ENCODE measurements around the gene SIDT2.
"Not testable (repeated sequence)": the region's sequence is repeated elsewhere in the genome, so short reads cannot be mapped to it uniquely, and the experiment has no call there.

The SIDT2 gene

DNA sequence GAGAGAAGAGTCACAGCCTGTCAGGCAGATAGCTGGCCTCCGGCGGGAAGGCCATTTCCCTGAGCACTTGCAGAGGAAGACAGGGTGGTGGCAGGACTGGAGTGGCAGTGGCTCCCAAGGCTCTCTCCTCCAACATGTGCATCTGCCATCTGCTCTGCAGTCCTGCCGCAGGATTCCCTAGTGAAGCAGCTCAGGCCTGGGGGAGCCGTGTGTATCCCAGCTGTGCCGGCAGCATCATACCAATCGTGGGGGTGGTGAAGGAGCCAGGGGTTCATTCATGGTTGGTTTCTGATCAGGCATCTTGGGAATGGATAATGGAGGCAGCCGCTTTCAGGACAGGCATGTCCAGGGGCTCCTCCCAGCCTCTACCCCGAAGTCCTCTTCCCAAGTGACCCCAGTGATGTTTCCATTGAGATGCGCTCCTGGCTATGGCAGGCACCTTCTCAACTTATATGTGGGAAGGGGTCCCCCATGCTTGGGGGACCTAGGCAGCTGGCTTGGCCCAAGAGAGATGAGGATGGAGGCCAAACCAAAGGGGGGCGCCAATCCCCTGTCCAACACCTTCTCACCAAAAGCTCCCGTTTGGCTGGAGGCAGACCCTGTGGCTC, 26.8 kb downstream of the SIDT2 start:
- DNase-seq (ENCODE audit: extremely low spot score): no peak
- TF ChIP-seq, protein P1, sequence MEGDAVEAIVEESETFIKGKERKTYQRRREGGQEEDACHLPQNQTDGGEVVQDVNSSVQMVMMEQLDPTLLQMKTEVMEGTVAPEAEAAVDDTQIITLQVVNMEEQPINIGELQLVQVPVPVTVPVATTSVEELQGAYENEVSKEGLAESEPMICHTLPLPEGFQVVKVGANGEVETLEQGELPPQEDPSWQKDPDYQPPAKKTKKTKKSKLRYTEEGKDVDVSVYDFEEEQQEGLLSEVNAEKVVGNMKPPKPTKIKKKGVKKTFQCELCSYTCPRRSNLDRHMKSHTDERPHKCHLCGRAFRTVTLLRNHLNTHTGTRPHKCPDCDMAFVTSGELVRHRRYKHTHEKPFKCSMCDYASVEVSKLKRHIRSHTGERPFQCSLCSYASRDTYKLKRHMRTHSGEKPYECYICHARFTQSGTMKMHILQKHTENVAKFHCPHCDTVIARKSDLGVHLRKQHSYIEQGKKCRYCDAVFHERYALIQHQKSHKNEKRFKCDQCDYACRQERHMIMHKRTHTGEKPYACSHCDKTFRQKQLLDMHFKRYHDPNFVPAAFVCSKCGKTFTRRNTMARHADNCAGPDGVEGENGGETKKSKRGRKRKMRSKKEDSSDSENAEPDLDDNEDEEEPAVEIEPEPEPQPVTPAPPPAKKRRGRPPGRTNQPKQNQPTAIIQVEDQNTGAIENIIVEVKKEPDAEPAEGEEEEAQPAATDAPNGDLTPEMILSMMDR (IDR thresholded peaks at IDR 0.05; ENCODE audit: control extremely low read depth, extremely low read depth, low read depth, missing control alignments): no peak
- CTCF ChIA-PET: interaction anchor here (1.4 kb wide), 1 partner anchor 9 kb away, joined by 4 read pairs; no protein-coding TSS in a partner anchor
- POLR2A ChIA-PET: no interaction called here

DNA sequence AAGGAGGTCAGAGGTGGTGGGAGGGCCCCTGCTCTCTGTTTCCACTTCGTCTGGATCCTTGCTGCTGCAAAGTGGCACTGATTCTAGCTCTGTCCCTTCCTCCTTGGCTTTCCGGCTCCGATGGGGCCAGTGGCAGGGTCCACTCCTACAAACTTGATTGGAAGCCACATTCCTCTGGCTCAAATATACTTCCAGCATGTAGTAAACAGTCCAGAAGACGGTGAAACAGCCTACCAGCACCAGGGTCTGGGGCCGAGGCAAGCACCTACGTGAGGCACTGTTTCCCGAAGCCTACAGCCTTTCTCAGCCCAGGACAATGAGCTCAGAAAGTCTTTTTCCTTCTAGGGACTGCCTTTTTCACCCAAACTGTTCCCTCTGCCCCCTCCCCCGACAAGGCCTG, 27.6 kb downstream of the SIDT2 start:
- DNase-seq (ENCODE audit: extremely low spot score); POLR2A ChIA-PET; CTCF ChIA-PET: not testable (repeated sequence)

DNA sequence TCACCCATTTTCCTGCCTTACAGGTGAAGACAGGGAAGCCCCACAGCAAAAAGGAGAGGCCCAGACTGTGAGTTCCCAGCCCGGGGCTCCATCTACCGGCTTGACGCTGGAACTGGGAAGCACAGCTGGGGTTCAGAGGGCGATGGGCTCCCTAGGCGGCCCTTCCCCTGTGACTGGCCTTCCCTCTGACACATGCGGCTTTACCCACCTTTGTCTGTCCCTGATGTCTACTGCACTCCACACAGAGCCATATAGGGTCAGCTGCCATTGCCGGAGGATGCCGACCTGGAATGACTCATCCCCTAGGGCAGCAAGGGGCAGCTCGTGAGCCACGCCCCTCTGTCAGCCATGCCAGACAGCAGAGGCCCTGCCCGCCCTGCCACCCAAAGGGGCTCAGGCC, 28.3 kb downstream of the SIDT2 start:
- DNase-seq (ENCODE audit: extremely low spot score); POLR2A ChIA-PET; CTCF ChIA-PET: not testable (repeated sequence)

DNA sequence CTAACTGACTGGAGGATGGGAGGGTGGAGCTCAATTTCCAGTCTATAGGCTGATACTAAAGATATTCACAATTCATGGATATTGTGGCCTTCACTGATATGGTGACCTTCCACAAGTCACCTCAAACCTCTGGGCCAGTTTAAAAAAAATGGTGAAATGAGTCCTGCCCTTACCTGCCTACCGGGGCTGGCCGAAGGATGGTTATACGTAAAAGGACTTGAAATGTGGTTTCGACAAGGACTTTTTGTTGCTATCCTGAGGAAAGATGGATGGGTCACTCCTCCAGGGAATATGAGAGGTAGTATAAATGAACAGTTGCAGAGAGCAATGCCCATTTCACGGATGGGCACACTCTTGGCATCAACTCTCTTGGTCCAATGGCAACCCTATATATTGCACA, 28.9 kb downstream of the SIDT2 start:
- POLR2A ChIA-PET; DNase-seq (ENCODE audit: extremely low spot score); CTCF ChIA-PET: not testable (repeated sequence)

DNA sequence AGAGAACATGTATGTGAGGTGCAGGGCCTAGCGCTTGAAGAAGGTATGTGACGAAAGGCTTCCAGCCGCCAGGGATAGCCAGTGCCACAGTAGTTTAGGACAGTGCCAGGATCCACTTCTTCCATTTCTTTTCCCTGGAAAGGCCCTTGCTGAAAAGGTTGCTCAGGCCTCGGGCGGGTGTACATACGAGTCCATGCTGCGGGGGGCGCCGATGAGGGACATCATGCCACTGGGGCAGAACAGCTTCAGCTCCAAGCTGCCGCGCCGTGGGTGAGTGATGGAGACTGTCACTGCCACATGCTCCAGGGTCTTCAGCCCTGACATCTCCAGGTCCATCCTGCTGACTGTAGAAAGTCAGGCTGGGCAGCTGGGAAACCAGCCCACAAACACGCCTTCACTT, 30.2 kb downstream of the SIDT2 start:
- DNase-seq (ENCODE audit: extremely low spot score); CTCF ChIA-PET; POLR2A ChIA-PET: not testable (repeated sequence)

DNA sequence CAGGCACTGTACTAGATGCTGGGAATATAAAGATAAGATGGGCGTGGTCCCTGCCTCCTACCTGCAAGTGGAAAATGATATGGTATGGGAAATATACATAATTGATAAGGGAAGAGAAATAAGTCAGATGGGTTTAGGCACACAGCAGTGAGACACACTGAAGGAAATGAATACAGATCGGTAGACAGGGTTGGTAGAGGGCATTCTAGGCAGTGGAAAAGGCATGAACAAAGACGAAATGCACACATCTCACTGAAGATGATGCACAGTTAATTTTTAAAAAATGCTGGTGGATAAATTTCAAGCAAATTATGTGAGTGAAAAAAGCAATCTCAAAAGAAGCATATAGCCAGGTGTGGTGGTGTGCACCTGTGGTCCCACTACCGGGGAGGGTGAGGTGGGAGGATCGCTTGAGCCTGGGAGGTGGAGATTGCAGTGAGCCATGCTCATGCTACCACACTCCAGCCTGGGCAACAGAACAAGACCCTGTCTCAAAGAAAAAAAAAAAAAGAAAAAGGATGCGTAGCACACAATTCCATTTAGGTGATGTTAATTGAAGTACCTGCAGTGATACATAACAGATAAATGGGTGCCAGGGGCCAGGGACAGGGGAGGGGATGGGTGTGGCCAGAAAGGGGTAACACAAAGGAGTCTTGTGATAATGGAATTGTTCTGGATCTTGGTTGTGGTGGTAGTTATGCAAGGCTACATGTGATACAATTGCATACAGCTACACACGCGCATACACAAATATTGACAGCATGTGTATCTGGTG, 31.0 kb downstream of the SIDT2 start:
- POLR2A ChIA-PET; DNase-seq (ENCODE audit: extremely low spot score): not testable (repeated sequence)
- CTCF ChIA-PET: interaction anchor here (0.6 to 2.7 kb wide), 3 partner anchors 16 to 83 kb away, joined by 3 to 21 read pairs (median 3); no protein-coding TSS in a partner anchor

DNA sequence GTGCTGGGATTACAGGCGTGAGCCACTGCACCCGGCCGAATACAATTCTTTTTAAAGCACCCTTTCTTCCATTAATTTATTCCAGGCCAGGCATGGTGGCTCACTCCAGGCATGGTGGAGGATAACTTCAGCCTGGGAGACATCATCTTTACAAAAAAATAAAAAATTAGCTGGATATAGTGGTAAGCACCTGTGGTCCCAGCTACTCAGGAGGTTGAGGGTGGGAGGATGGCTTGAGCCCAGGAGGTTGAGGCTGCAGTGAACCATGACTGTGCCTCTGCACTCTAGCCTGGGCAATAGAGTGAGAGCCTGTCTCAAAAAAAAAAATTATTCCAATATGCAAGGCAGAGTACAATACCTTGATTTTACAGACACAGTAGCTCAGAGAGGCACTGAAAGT, 32.1 kb downstream of the SIDT2 start:
- TF ChIP-seq, protein P1 (IDR thresholded peaks at IDR 0.05; ENCODE audit: control extremely low read depth, extremely low read depth, low read depth, missing control alignments): no peak
- DNase-seq (ENCODE audit: extremely low spot score): no peak
- POLR2A ChIA-PET: no interaction called here
- CTCF ChIA-PET: interaction anchor here (0.7 to 2.7 kb wide), 4 partner anchors 14 to 29 kb away, joined by 3 to 21 read pairs (median 8); partner anchors contain the start of gene PCSK7

DNA sequence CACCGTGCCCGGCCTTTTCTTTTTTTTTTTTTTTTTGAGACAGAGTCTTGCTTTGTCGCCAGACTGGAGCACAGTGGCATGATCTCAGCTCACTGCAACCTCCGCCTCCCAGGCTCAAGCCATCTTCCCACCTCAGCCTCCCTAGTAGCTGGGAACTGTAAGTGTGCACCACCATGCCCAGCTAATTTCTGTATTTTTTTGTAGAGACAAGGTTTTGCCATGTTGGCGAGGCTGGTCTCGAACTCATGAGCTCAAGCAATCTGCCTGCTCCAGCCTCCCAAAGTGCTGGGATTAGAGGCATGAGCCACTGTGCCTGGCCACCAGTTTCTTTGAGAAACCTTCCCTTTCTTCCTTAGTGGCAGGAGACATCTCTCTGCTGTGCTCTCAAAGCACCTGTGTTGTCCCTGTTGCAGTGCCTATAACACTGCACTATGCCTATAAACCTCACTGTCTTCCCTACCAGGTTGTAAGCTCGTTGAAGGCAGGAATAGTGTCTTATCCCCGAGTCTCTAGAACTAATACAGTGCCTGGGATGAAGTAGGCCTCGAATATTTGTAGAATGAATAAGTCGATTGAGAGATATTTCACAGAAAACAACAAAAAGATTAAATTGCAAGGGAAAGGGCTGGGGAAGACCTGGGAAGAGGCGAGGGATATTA, 34.3 kb downstream of the SIDT2 start:
- no peak for DNase-seq (ENCODE audit: extremely low spot score)
- TF ChIP-seq, protein P1 (IDR thresholded peaks at IDR 0.05; ENCODE audit: control extremely low read depth, extremely low read depth, low read depth, missing control alignments): no peak
- ChIA-PET POLR2A (no interaction called here), CTCF (interaction anchor here (1.6 to 2.4 kb wide), 3 partner anchors 14 to 19 kb away, joined by 5 to 17 read pairs (median 9); partner anchors contain the start of gene PCSK7)

DNA sequence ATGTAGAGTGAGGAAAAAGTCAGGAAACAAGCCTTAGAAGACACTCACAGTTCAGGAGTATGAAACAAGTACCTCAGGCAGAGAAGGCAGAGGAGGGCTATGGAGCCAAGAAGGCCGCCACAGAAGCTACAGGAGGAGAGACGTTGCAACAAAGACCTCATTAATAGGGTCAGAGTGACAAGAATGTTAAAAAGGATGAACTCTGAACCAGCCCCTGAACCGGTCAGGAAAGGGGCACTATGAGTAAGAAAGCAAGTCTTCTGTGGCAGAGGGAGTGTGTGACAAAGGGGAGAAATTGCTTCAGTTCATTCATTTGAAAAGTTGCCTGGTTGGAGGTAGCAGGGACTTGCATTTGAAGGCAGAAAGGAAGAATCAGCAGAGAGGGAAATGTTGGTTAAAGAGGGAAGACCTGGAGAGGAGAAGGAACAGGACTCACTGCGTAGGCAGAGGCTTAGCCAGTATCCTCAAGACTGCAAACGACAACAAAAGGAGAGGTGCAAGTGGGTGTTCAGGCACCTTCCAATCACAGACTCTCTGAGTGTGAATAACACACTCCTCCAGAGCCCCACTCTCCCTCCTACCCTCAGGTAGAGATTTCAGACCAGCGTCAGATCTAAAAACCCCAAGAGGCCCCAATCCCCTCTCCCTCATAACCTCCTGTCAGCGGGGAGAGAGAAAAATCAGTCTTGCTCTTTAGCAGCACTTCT, 36.0 kb downstream of the SIDT2 start:
- no peak for DNase-seq (ENCODE audit: extremely low spot score)
- TF ChIP-seq, protein P1 (IDR thresholded peaks at IDR 0.05; ENCODE audit: control extremely low read depth, extremely low read depth, low read depth, missing control alignments): no peak
- ChIA-PET POLR2A (no interaction called here), CTCF (interaction anchor here (1.1 to 2.4 kb wide), 3 partner anchors 12 to 34 kb away, joined by 5 to 17 read pairs (median 5); partner anchors contain the start of gene PCSK7)
